ENCODE results near the gene TPRA1.

- TF ChIP-seq ELF1 (IDR thresholded peaks at IDR 0.05; ENCODE audit: borderline replicate concordance, low read depth) (no peak), POLR2A (IDR thresholded peaks at IDR 0.05; ENCODE audit: borderline replicate concordance, extremely low read depth, insufficient read depth, insufficient read length) (no peak), EZH2phosphoT487 (IDR thresholded peaks at IDR 0.05; ENCODE audit: borderline replicate concordance) (no peak), EZH2 (IDR thresholded peaks at IDR 0.05) (no peak)
These were observed 16.6 kb upstream of the TPRA1 start for GRCh38 chr3:127606981-127607595.
